ENCODE results near the gene NCOA6.

- TF ChIP-seq GATA2 (IDR thresholded peaks at IDR 0.05; ENCODE audit: low read depth, low read length) = no peak
- TF ChIP-seq GATA3 (IDR thresholded peaks at IDR 0.05; ENCODE audit: low read depth, low read length) = no peak
Observed at GRCh38 chr20:34859826-34860545, 34.5 kb upstream of the NCOA6 start.
